H4 (cell line): Measurements from ENCODE around the gene MED1. TPM values are rescaled to one million over a fixed set of nuclear protein-coding genes. Genes with fewer than 3 reads are reported as not detected.
"Not testable (repeated sequence)": the region's sequence is repeated elsewhere in the genome, so short reads cannot be mapped to it uniquely, and the experiment has no call there.

Experiments
- DNase-seq: peaks from one replicate; pipeline ENCODE4 v3.0.0-alpha.2; 2015; ENCODE audit warnings: low spot score
- total RNA-seq: library from RNA; depleted of rRNA; stranded (reverse); fragments of >200 nt; shearing (Covaris generic); gene quantifications from 2 replicates; pipeline ENCODE4 v1.2.3, GENCODE V29; 2014; rRNA removed

MED1 gene
- total RNA-seq: 12.8 and 14.2 TPM in 2 replicates

- DNase-seq: peak; percentile 97
These were observed at the start of gene MED1 for GRCh38 chr17:39450847-39451581. Gene MED1, minus strand, starts transcription at chr17:39451263. Its CDS starts 201 bp downstream, at chr17:39451062.

- not testable (repeated sequence) for DNase-seq
These were observed 45.9 kb upstream of the MED1 start for GRCh38 chr17:39496921-39497320.

- no peak for DNase-seq
These were observed 36.9 kb upstream of the MED1 start for GRCh38 chr17:39487946-39488345.

- not testable (repeated sequence) for DNase-seq
These were observed 36.4 kb upstream of the MED1 start for GRCh38 chr17:39487490-39487889.

- DNase-seq: peak; percentile 91
These were observed 35.2 kb upstream of the MED1 start for GRCh38 chr17:39486242-39486641.

GRCh38 chr17:39485555-39485954 is 34.5 kb upstream of the MED1 start:
- DNase-seq: peak; percentile 94

- DNase-seq: no peak
These were observed 33.1 kb upstream of the MED1 start for GRCh38 chr17:39484178-39484577.

- no peak for DNase-seq
These were observed 32.4 kb upstream of the MED1 start for GRCh38 chr17:39483506-39483905.

- DNase-seq: not testable (repeated sequence)
These were observed 28.6 kb upstream of the MED1 start for GRCh38 chr17:39479631-39480030.

GRCh38 chr17:39473310-39473709 is 22.2 kb upstream of the MED1 start:
- no peak for DNase-seq

GRCh38 chr17:39468610-39469009 is 17.5 kb upstream of the MED1 start:
- not testable (repeated sequence) for DNase-seq

- DNase-seq: not testable (repeated sequence)
These were observed 13.6 kb upstream of the MED1 start for GRCh38 chr17:39464639-39465181.

GRCh38 chr17:39462631-39463375 is 11.7 kb upstream of the MED1 start:
- no peak for DNase-seq

GRCh38 chr17:39461926-39462569 is 11.0 kb upstream of the MED1 start:
- DNase-seq: peak; percentile 10

GRCh38 chr17:39461113-39461925 is 10.3 kb upstream of the MED1 start, which contains the start of gene CDK12:
Gene CDK12, plus strand, starts transcription at chr17:39461486. Its CDS starts 586 bp downstream, at chr17:39462072.
- DNase-seq: peak; percentile 99

GRCh38 chr17:39455919-39456318 is 4.9 kb upstream of the MED1 start:
- no peak for DNase-seq

- DNase-seq: no peak
These were observed 1.0 kb downstream of the MED1 start for GRCh38 chr17:39450051-39450450.

- no peak for DNase-seq
These were observed 3.5 kb downstream of the MED1 start for GRCh38 chr17:39447561-39447960.

GRCh38 chr17:39443326-39443725 is 7.7 kb downstream of the MED1 start:
- DNase-seq: no peak

GRCh38 chr17:39439868-39440267 is 11.2 kb downstream of the MED1 start:
- not testable (repeated sequence) for DNase-seq

GRCh38 chr17:39429600-39429999 is 21.5 kb downstream of the MED1 start:
- no peak for DNase-seq
